HG03442 (cell line): ENCODE measurements around the gene PHF21B.
"Not testable (repeated sequence)": the region's sequence is repeated elsewhere in the genome, so short reads cannot be mapped to it uniquely, and the experiment has no call there.

ENCODE experiments used
- ATAC-seq: cut with Tn5 transposase; IDR thresholded peaks from one replicate; pipeline ENCODE4 v1.9.1; 2021; ENCODE audit warnings: mild to moderate bottlenecking, moderate library complexity; ENCODE audit not compliant: unreplicated experiment

The PHF21B gene

GRCh38 chr22:44903164-44903563 is 106.6 kb downstream of the PHF21B start:
- not testable (repeated sequence) for ATAC-seq

- no peak for ATAC-seq
Observed at GRCh38 chr22:44901301-44901700, 108.5 kb downstream of the PHF21B start.

DNA sequence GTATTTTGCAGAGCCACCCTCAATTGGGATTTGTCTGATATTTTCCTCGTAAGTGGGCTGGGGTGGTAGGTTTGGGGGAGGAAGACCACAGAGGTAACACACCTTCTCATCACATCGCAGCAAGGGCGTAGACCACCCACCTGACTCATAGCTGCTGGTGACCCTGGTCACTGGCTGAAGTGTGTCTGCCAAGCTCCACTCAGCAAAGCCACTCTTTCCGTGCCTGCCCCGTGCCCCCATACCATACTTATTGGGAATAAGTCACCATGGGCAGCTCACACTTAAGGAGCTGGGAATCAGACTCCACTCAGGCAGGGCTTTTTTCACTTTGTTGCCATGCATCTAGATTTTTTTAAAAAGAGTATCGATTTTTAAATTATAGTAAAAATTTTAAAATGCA is 111.6 kb downstream of the PHF21B start:
- no peak for ATAC-seq

DNA sequence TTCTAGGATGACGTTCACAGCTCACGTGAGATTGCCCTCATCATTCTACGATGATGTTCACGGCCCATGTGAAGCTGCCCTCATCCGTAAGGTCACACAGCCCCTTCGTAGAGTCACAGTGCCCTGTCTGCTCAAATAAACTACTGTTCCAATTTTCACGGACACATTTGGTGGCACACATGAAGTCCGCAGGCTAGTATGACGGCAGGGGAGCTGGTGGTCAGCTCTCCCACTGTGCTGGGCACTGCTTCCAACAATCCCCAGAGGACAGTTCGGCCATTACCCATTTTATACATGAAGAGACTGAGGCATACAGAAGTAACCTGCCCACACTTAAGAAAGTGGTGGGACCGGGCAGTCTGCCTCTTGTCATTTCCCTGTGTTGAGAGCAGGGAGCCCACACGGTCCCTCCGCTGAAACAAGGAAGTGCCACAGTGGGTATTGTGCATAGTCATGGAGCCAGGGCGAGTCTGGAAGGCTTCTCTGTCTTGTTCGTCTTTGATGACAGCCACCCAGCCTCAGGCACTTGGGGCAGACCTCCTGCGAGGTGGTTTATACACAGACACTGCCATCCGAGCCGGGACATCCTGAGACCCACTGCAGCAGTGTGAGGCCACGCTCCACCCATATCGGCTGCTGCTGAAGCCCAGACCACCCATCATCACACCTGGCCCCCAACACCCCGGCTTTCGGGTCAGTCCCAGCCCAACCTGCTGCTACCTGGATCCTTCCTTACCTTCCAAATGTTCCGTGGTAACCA is 114.3 kb downstream of the PHF21B start:
- ATAC-seq = no peak

DNA sequence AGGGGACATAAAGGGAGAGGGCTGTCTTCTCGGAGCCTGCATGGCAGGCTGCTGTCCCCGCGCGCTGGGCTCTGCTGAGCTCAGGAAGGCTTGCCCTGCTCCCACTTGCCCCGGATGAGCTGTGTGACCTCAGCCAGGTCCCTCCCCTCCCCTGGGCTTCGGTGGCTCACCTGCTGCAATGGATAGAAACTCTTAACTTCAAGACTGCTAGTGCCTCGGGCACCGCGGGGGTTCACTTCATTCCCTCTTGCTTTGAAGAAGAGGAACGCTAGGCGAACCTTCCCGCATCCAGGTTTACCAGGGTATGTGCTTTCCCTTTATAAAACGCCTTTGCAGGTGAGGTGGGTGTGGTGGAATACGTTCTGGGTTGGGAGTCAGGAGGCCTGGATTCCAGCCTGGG is 115.0 kb downstream of the PHF21B start:
- ATAC-seq = no peak

- ATAC-seq = no peak
Observed at GRCh38 chr22:44894321-44894720, 115.5 kb downstream of the PHF21B start.

- ATAC-seq = no peak
Observed at GRCh38 chr22:44893731-44894080, 116.1 kb downstream of the PHF21B start.

DNA sequence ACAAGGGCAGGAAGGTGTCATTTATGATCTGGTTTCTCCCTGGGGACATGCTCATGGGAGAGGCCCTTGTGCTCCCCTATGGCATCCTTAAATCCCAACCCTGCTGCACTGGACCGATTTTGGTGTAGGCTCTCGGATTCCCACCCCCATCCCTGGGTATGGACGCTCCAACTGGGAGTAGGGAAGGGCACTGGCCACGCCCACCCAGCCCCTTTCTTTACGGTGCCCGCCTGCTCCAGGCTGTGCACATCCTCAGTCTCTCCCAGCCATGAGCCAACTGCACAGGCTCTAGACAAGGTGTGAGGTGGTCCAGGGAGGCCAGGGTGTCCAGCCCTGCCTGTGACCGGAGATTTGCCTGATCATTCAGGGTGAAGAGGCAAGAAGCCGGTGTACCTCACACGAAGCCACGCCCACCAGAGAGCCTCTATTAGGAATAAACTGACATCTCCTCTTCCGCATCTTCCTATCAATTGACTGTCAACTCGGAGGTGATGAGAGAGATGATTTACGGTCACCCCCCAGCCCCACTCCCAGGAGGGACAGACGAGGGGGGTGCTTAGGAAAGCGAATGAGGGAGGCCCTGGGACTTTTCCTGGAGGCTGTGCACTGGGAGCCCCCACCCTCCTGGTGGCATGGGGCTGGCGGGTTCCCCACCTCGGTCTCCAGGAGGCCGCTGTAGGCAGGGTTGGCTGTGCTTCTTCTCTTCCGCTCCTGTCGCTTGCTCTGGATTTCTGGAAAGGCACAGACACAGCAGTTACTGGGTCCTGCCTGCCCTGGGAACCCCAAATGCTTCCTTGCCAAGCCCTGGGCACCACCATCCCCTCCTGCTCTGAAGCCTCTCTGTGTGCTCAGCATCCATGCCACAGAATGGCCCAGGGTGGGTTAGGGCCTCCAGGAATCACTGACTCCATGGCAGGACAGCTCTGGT is 116.7 kb downstream of the PHF21B start:
- no peak for ATAC-seq

DNA sequence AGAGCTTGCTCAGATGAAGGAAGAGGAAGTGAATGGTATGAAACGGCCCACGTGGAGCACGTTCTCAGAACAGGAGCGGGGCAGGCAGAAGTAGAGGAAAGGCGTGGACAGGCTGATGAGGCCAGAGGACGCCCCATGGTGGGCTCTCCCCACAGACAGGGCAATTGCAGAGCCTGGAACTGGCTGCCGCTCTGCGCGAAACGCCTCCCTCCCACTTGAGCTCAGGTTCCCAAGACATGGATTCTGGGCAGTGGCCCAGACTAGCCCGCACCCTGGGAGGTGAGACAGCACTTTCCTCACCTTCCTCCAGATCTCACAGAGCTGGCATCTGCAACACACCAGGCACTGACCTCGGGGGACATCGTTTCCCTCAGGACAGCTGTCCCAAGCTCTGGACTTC is 117.6 kb downstream of the PHF21B start:
- no peak for ATAC-seq

DNA sequence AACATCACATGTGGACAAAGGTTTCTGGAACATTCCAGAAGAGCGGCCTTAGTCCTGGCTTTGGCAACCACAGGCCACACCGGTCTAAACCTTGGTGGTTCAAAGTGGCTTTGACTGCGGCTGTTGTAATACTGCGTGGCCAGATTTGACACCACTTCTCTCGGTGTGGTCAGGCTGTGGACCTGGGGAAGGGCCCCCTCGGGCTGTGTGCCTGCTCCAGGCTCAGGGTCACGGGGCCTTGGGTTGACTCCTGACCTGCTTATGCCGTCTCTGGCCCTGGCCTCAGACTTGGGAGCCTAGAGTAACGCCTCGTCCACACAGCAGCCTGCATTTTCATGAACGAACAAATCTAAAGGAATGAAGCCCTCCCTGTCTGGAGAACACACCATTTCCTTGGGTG is 118.0 kb downstream of the PHF21B start:
- no peak for ATAC-seq

GRCh38 chr22:44891293-44891747 is 118.5 kb downstream of the PHF21B start:
- no peak for ATAC-seq

DNA sequence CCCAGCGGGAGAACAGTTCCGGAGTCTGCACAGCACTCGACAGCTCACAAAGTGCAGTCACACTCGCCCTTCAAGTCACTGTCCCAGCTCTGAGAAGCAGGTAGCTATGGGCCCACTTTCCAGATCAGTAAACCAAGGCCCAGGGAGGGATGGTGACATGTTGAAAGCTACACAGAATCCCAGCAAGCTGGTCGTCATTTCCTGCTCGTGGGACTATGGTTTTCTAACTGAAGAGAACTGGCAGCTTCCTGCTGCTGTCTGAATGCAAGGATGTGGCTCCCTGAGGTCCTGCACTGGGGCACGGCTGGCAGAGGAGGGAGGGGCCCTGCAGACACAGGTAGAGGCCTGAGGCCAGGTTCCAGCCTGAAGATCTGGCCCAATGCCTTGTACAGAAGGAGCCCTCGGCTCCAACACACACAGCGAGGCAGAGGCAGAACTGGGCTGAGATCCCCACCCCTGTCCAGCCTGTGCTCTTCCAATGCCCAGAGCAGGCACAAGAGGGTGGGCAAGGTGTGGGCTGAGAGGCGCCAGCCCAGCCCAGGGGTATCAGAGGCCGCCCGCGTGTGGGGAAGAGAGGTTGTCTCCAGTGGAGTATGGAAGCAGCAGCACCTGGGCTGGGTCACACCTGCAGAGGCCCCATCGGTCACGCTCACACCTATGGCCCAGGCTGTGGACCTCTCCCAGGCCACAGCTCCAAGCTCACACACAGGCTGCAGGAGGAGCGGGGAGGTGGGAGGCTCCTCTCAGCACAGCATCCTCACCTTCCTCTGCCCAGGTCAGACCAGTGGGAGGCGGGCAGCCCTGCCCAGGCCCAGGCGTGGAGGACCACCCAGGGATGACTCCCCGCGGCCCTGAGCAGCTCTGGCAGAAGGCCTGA is 119.2 kb downstream of the PHF21B start:
- no peak for ATAC-seq

GRCh38 chr22:44889255-44889878 is 120.4 kb downstream of the PHF21B start:
- no peak for ATAC-seq

DNA sequence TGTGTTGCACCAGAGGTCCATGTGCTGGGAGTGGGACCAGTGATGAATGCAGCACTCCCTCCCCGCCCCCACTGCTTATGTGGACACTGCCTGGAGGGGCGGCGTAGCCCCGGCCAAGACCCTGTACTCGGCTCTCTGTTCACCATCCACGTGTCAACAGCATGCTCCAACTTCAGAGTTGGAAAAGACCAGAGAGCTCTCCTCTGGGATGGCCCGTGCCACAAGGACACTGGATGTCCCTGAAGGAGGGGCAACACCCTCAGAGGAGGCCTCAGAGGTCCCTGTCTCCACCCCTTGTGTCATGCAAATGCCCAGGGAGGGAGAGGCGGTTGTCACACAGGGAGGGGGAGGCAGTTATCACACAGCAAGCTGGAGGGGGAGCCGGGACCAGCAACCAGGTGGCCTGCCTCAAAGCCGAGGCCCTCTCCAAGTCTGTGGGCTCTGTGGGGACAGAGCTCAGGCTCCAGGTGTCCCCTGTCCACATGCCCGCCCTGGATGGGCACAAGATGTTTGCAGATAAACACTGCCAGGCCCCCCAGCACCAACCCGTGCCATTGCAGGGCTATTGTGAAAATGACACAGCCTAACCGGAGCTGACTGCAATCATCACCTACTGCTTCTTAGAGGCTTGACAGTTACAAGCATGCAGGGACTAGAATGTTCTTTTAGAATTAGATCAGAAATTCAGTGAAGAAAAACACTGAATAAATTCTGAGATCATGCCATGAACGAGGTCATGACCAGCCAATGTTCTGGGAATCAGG is 121.1 kb downstream of the PHF21B start:
- ATAC-seq = no peak

GRCh38 chr22:44887941-44888366 is 121.9 kb downstream of the PHF21B start:
- no peak for ATAC-seq

- ATAC-seq = no peak
Observed at GRCh38 chr22:44885806-44886360, 123.9 kb downstream of the PHF21B start.

- ATAC-seq = no peak
Observed at GRCh38 chr22:44884968-44885805, 124.6 kb downstream of the PHF21B start.

DNA sequence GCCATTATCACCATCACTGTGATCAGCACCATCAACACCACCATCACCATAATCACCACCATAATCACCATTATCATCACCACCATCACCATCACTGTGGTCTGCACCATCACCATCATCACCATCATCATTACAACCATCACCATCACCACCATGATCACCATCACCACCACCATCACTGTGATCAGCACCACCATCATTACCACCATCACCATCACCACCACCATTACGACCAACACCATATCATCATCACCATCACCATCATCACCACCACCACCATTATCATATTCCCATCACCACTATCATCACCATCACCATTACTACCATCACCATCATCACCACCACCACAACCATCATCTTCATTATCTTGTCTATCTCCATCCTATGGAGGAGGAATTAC is 125.2 kb downstream of the PHF21B start:
- ATAC-seq = no peak

GRCh38 chr22:44883011-44883421 is 126.8 kb downstream of the PHF21B start:
- no peak for ATAC-seq
